Activated CD8-positive, alpha-beta T cell treated with anti-CD3 and anti-CD28 coated beads, Interleukin-2, amount 10 ng/mL, durations not matched to agents 7 days and 5 days (primary cell): ENCODE results near the gene ATG13. TPM values are rescaled to one million over a fixed set of nuclear protein-coding genes. Genes with fewer than 3 reads are reported as not detected.
"Not testable (repeated sequence)": the region's sequence is repeated elsewhere in the genome, so short reads cannot be mapped to it uniquely, and the experiment has no call there.

Source experiments
- ATAC-seq: fragments of 150-1000 bp; cut with Tn5 transposase; one replicate; pipeline ENCODE4 v1.10.0; 2021; ENCODE audit warnings: moderate library complexity
- CTCF ChIA-PET: fragments of 350-600 bp; sonication (Branson Sonifier 250); formaldehyde crosslinking; loops from one replicate; lab custom pipeline; 2021; ENCODE audit warnings: antibody characterized with exemption; lab: Charles Lee
- POLR2A ChIA-PET: fragments of 350-600 bp; sonication (Branson Sonifier 250); formaldehyde crosslinking; loops from one replicate; lab custom pipeline; 2021; ENCODE audit warnings: antibody characterized with exemption; lab: Charles Lee
- DNase-seq: peaks from one replicate; pipeline ENCODE4 v3.0.0-alpha.2; 2020
- H3K27ac Mint-ChIP-seq: one replicate; pipeline ENCODE4 v1.8.0; 2021; ENCODE audit warnings: mild to moderate bottlenecking, mixed read lengths
- H3K27me3 Mint-ChIP-seq: one replicate; pipeline ENCODE4 v1.8.0; 2021; ENCODE audit warnings: low read depth, mixed read lengths
- H3K36me3 Mint-ChIP-seq: one replicate; pipeline ENCODE4 v1.8.0; 2021; ENCODE audit warnings: low read depth, mixed read lengths
- H3K4me1 Mint-ChIP-seq: one replicate; pipeline ENCODE4 v1.8.0; 2021; ENCODE audit warnings: low read depth, mixed read lengths
- H3K4me3 Mint-ChIP-seq: one replicate; pipeline ENCODE4 v1.8.0; 2021; ENCODE audit warnings: mild to moderate bottlenecking, mixed read lengths
- H3K9me3 Mint-ChIP-seq: one replicate; pipeline ENCODE4 v1.8.0; 2022; ENCODE audit warnings: mixed read lengths; ENCODE audit not compliant: insufficient read depth
- total RNA-seq, 2 experiments: library from RNA; stranded (reverse); gene quantifications; one replicate each; pipeline ENCODE4 v1.2.3, GENCODE V29; 2021

Gene ATG13
- total RNA-seq, 2 experiments from 2014 or later, result 57.8 to 58.4 TPM

DNA sequence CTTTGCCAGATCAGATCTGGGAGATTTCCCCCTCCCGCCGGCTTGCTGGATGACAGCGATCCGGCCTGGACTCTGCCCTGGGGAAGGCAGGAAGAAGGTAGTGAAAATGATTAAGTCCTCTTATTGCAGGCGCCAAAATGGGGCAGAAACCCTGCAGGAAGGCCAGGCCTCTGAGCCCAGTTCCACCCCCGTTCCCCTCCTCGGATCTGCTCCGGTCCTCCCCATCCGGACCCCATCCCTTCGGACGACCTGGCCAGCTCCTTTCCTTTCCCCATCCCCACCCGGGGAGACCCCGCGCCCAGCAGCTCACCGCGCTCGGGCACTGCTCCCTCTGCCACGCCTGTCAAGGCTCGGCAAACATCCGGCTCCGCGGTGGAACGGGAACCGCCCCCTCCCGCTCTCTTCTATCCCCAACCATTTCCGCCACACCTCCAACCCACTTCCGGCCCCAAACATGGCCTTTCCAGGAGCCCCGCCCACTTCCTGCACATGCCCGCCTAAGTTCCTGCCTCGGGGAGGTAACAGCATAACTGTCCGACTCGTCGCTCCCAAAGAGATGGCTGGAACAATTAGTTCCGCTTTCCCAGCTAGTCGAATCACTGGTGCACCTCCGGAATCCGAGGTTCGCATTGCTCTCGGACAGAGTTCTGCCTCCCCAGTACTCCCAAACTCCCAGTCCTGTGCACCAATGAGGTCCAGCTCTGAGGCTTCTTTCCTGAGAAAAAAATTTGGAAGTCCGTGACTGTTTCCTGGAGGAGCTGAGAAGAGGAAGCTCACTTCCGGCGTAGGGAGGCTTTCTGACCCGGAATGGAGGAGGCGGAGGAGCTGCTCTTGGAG, 83.1 kb downstream of the ATG13 start, which contains the start of the genes ARHGAP1 and ZNF408:
Gene ARHGAP1 (minus strand): TSS at position 379 of the 837 bp plus-strand sequence. CDS start 4,512 bp downstream, outside the sequence.
Gene ZNF408 (plus strand): TSS at position 791 of the 837 bp plus-strand sequence. CDS start 17 bp downstream, at position 808.
- Mint-ChIP-seq H3K27ac (peak within 1 kb of the TSS; percentile 97), H3K27me3 (no peaks in the 10 kb centered on the region), H3K4me1 (peaks cover 55% of the 10 kb centered on the region), H3K36me3 (peaks cover 56% of the 10 kb centered on the region), H3K4me3 (peak within 1 kb of the TSS; percentile 98), H3K9me3 (no peaks in the 10 kb centered on the region)
- POLR2A ChIA-PET, result interaction anchor here (0.6 to 2.2 kb wide), 20 partner anchors 9 to 1068 kb away, joined by 3 to 17 read pairs (median 4); partner anchors contain the start of genes ACP2, CKAP5 and DDB2
- CTCF ChIA-PET, result interaction anchor here (0.6 to 2.8 kb wide), 7 partner anchors 9 to 236 kb away, joined by 3 to 22 read pairs (median 4); partner anchors contain the start of gene CSTPP1
- DNase-seq, result peak; percentile 100
- ATAC-seq, result peak; percentile 92

DNA sequence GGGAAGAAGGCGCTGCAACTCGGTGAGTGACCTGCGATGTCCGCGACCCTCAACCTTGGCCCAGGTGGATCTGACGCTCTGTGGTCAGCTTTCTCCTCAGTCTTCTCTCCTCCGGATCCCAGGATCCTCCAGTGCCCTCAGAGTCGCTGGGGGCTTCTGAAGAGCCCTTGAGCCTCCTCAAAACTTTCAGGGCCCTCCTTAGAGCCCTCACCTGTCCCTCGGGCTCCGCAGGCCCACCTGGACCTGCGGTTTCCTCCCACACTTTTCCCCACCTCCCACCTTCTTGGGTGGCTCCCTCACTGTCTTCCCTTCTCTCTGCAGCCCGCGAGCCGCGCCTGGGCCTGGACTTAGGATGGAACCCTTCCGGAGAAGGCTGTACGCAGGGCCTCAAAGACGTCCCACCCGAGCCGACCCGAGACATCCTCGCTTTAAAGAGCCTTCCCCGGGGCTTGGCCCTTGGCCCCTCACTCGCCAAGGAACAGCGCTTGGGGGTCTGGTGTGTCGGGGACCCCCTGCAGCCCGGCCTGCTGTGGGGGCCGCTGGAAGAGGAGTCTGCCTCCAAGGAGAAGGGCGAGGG, 83.8 kb downstream of the ATG13 start:
- Mint-ChIP-seq H3K27me3 (no peaks in the 10 kb centered on the region), H3K4me3 (peak overlapping the region; percentile 98), H3K4me1 (peaks cover 49% of the 10 kb centered on the region), H3K9me3 (no peaks in the 10 kb centered on the region), H3K36me3 (peaks cover 56% of the 10 kb centered on the region), H3K27ac (peak overlapping the region; percentile 97)
- ATAC-seq (no peak), DNase-seq (no peak)
- POLR2A ChIA-PET, result interaction anchor here (0.6 to 2.2 kb wide), 15 partner anchors 9 to 1067 kb away, joined by 3 to 17 read pairs (median 5); partner anchors contain the start of gene CKAP5
- CTCF ChIA-PET, result interaction anchor here (0.6 to 2.8 kb wide), 6 partner anchors 8 to 235 kb away, joined by 3 to 22 read pairs (median 4); partner anchors contain the start of gene CSTPP1

DNA sequence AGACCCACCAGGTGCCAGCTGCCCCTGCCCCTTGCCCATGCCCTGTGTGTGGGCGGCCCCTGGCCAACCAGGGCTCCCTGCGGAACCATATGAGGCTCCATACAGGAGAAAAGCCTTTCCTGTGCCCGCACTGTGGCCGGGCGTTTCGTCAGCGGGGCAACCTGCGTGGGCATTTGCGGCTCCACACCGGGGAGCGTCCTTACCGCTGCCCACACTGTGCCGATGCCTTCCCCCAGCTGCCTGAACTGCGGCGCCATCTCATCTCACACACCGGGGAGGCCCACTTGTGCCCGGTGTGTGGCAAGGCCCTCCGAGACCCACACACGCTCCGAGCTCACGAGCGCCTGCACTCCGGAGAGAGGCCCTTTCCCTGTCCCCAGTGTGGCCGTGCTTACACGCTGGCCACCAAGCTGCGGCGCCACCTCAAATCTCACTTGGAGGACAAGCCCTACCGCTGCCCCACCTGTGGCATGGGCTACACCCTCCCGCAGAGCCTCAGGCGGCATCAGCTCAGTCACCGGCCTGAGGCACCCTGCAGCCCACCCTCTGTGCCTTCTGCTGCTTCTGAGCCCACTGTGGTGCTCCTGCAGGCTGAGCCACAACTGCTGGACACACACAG, 87.8 kb downstream of the ATG13 start:
- ChIA-PET CTCF (no interaction called here), POLR2A (no interaction called here)
- ATAC-seq (no peak), DNase-seq (no peak)
- no peaks in the 10 kb centered on the region for H3K27me3 Mint-ChIP-seq
- H3K9me3 Mint-ChIP-seq, result no peaks in the 10 kb centered on the region
- peaks cover 23% of the 10 kb centered on the region for H3K4me1 Mint-ChIP-seq
- H3K27ac Mint-ChIP-seq, result no peak overlapping the region
- peaks cover 60% of the 10 kb centered on the region for H3K36me3 Mint-ChIP-seq
- H3K4me3 Mint-ChIP-seq, result no peak overlapping the region

DNA sequence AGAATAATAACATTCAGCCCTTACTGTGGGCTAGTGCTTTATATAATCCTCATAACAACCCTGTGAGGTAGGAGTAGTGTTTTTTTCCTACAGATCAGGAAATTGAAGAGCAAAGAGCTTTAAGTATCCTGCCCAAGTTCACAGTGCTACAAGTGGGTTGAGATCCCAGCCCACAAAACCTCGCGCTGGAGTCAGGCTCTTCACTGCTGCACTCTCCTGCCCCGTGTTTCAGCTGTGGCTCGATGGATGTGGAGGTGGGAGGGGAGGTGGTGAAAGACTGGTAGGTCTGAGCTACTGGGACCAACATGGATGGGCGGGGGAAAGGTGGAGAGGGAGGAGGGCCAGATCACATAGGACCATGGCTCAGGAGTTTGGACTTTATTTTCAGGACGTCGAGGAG, 89.5 kb downstream of the ATG13 start:
- CTCF ChIA-PET, result no interaction called here
- no peak for ATAC-seq

DNA sequence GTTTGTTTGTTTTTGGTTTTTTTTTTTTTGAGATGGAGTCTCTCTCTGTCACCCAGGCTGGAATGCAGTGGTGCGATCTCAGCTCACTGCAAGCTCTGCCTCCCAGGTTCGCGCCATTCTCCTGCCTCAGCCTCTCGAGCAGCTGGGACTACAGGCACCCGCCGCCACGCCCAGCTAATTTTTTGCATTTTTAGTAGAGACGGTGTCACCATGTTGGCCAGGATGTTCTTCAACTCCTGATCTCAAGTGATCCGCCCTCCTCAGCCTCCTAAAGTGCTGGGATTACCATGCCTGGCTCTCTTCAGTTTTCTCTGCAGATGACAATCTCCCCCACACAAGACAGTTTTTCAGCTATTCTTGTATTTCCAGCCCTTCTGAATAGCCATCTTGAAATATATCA, 92.0 kb downstream of the ATG13 start:
- H3K36me3 Mint-ChIP-seq, result peaks cover 26% of the 10 kb centered on the region
- H3K9me3 Mint-ChIP-seq, H3K27ac Mint-ChIP-seq, H3K4me1 Mint-ChIP-seq, POLR2A ChIA-PET, DNase-seq, H3K27me3 Mint-ChIP-seq, H3K4me3 Mint-ChIP-seq, ATAC-seq: not testable (repeated sequence)
- CTCF ChIA-PET, result interaction anchor here (1.0 kb wide), 1 partner anchor 9 kb away, joined by 4 read pairs; the partner anchor contains the start of genes ARHGAP1 and ZNF408

More for the DNA sequence above, 89.5 kb downstream of the ATG13 start:
- H3K36me3 Mint-ChIP-seq, result peaks cover 47% of the 10 kb centered on the region
- POLR2A ChIA-PET, result interaction anchor here (1.4 kb wide), 1 partner anchor 36 kb away, joined by 4 read pairs; no protein-coding TSS in a partner anchor
- peaks cover 16% of the 10 kb centered on the region for H3K4me1 Mint-ChIP-seq
- H3K27ac Mint-ChIP-seq, result no peak overlapping the region
- DNase-seq, result no peak
- H3K4me3 Mint-ChIP-seq, result no peak overlapping the region
- no peaks in the 10 kb centered on the region for H3K27me3 Mint-ChIP-seq
- H3K9me3 Mint-ChIP-seq, result no peaks in the 10 kb centered on the region

DNA sequence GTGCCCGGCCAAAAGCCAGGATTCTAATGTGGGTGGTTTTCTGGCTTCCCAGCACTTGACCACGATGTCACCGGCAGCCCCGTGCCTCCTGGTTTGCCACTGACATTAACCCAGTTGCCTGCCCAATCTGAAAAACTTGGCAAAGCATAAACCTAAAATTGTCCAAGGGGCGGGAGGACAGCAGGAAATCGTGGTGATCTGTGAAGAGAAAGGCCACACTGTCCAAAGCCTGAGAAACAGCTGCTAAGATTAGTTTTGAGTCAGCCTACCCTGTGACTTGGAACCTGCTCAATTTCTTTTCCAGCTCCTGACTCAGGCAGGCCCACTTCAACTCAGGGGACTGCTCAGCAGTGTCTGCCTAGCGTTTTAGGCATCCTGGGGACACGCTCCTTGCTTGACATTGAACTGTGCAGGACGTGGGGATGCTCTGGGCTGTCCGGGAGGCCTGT, 93.5 kb downstream of the ATG13 start:
- H3K4me1 Mint-ChIP-seq, result no peaks in the 10 kb centered on the region
- ChIA-PET POLR2A (no interaction called here), CTCF (no interaction called here)

DNA sequence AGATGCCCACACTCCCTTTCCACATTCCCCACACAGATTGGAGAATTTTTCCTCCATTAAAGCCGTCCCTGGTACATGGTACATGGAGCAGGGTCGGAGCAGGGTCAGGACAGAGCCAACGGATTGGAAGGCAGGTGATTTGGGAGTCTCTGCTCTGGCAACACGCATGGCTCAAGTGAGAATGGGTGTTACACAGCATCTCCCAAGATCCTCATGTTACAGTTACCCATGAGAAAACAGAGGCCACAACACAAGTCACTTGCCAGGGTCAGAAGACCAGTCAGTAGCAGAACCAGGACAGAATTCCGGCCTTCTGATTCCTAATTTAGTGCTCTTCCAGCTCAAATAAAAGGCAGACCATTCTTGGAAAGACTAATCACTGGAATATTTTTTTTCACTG, 94.0 kb downstream of the ATG13 start:
- no peaks in the 10 kb centered on the region for H3K27me3 Mint-ChIP-seq
- H3K4me1 Mint-ChIP-seq, result no peaks in the 10 kb centered on the region
- no peak for ATAC-seq
- H3K36me3 Mint-ChIP-seq, result peaks cover 14% of the 10 kb centered on the region
- POLR2A ChIA-PET, result no interaction called here
- peak overlapping the region; percentile 10 for H3K27ac Mint-ChIP-seq
- CTCF ChIA-PET, result no interaction called here
- no peaks in the 10 kb centered on the region for H3K9me3 Mint-ChIP-seq
- H3K4me3 Mint-ChIP-seq, result no peak overlapping the region
- no peak for DNase-seq

More for the DNA sequence above, 93.5 kb downstream of the ATG13 start:
- DNase-seq, result no peak
- ATAC-seq, result no peak
- H3K9me3 Mint-ChIP-seq, result no peaks in the 10 kb centered on the region
- H3K4me3 Mint-ChIP-seq, result no peak overlapping the region
- H3K27me3 Mint-ChIP-seq, result no peaks in the 10 kb centered on the region
- H3K27ac Mint-ChIP-seq, result peak overlapping the region; percentile 10
- H3K36me3 Mint-ChIP-seq, result peaks cover 18% of the 10 kb centered on the region

DNA sequence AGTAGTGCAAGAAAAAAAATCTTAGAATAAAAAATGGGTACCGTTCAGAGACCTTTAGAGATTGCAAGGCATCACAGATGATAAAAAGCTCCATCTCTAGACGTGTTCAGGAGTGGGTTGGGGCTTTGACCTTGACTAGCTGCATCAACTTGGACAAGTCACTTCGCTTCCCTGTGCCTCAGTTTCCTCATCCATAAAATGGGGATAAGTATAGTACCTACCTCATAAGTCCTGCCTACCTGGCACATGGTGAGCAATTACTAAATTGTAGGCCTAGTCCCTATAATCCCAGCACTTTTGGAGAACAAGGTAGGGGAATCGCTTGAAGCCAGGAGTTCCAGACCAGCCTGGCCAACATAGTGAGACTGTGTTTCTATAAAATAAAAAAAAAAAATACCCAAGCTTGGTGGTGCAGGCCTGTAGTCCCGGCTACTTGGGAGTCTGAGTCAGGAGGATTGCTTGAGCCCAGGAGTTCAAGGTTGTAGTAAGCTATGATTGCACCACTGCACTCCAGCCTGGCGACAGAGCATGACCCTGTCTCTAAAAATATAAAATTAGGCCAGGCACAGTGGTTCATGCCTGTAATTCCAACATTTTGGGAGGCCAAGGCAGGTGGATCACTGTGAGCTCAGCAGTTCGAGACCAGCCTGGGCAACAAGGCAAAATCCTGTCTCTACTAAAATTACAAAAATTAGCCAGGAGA, 95.7 kb downstream of the ATG13 start:
- H3K27ac Mint-ChIP-seq, result no peak overlapping the region
- H3K9me3 Mint-ChIP-seq, result no peaks in the 10 kb centered on the region
- no peaks in the 10 kb centered on the region for H3K27me3 Mint-ChIP-seq
- ATAC-seq (no peak), DNase-seq (no peak)
- peaks cover under 1% of the 10 kb centered on the region for H3K4me1 Mint-ChIP-seq
- POLR2A ChIA-PET, result interaction anchor here (1.1 kb wide), 1 partner anchor 158 kb away, joined by 3 read pairs; no protein-coding TSS in a partner anchor
- no peak overlapping the region for H3K4me3 Mint-ChIP-seq
- CTCF ChIA-PET, result no interaction called here
- peaks cover 2% of the 10 kb centered on the region for H3K36me3 Mint-ChIP-seq

DNA sequence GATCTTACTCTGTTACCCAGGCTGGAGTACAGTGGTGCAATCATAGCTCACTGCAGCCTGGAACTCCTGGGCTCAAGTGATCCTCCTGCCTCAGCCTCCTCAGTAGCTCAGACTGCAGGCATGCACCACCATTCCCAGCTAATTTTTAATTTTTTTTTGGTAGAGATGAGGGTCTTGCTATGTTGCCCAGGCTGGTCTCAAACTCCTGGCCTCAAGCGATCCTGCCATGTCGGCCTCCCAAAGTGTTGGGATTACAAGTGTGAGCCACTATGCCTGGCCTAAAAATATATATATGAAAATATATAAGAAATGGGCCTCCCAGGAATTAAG, 100.4 kb downstream of the ATG13 start:
- H3K36me3 Mint-ChIP-seq, DNase-seq, H3K4me3 Mint-ChIP-seq, CTCF ChIA-PET, H3K4me1 Mint-ChIP-seq, H3K27ac Mint-ChIP-seq, ATAC-seq, H3K9me3 Mint-ChIP-seq, H3K27me3 Mint-ChIP-seq: not testable (repeated sequence)
- POLR2A ChIA-PET, result interaction anchor here (0.8 kb wide), 1 partner anchor 17 kb away, joined by 3 read pairs; the partner anchor contains the start of genes ARHGAP1 and ZNF408

DNA sequence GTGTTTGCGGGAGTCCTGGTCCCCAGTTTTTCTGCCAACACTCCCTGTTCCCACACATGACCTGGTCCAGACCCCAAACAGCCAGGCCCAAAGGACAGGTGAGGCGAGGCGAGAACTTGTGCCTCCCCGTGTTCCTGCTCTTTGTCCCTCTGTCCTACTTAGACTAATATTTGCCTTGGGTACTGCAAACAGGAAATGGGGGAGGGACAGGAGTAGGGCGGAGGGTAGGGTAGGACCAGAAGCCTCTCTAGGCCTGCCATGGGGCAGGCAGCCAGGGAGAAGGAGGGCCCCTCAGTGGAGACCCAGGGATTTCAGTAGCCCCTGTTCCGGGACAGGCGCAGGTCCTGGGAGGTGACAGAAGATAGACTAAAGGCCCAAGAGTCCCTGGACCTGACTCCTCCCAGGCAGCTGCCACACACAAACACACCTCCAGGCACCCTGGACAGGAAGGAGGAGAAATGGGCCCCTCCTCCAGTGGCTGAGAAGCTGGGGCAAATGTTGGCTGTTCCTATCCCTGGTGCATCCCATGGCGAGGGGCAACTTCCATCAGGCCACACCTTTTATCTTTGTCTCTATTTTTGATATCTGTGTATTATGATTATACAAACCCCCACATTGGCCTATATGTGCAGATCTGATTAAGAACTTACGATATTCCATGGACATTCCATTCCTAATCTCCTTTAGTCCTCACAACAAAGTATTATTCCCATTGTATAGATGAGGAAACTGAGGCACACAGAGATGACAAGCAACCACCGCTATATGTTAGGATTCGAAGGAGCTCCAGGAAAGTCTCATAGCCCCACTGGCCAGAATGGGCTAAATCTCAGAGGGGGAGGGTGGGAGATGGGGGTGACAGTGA, 101.0 kb downstream of the ATG13 start:
- H3K27ac Mint-ChIP-seq, result peak overlapping the region; percentile 49
- ATAC-seq, result peak; percentile 71
- H3K9me3 Mint-ChIP-seq, result no peaks in the 10 kb centered on the region
- ChIA-PET CTCF (no interaction called here), POLR2A (no interaction called here)
- no peak overlapping the region for H3K4me3 Mint-ChIP-seq
- no peak for DNase-seq
- H3K4me1 Mint-ChIP-seq, result peaks cover 8% of the 10 kb centered on the region
- H3K27me3 Mint-ChIP-seq, result no peaks in the 10 kb centered on the region
- H3K36me3 Mint-ChIP-seq, result no peaks in the 10 kb centered on the region
